NOMO-1 treated with DMSO at 0.1 percent for 48 hours (cell line): ENCODE results near the gene CNTROB.
A peak's percentile ranks its signal among the peaks of the same experiment; 100 is the strongest.
"Not testable (repeated sequence)": the region's sequence is repeated elsewhere in the genome, so short reads cannot be mapped to it uniquely, and the experiment has no call there.

ENCODE experiments used
- DNase-seq: peaks from one replicate; lab custom pipeline; 2025; ENCODE audit not compliant: unreplicated experiment; lab: John Stamatoyannopoulos, UW

CNTROB gene

GRCh38 chr17:7944326-7944725 lies 12.3 kb downstream of the CNTROB start:
- DNase-seq = no peak

- DNase-seq = no peak
Observed at GRCh38 chr17:7945651-7946050, 13.6 kb downstream of the CNTROB start.

GRCh38 chr17:7946441-7946840 lies 14.4 kb downstream of the CNTROB start:
- no peak for DNase-seq

DNA sequence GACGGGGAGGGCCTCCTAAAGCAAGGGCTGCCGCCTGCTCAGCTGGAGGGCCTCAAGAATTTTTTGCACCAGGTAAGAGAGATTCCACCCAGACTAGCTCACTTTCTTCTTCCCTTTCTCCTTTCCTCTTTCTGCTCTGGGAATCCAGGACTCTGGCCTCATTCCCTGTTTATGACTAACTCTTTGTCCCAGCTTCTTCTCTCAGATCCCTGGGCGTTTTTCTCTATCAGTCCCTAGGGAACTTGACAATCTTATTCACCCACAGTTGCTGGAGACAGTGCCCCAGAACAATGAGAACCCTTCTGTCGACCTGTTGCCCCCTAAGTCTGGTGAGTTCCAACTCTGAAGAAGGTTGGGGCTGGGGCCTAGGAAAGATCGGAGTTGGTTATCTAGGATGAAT lies 15.6 kb downstream of the CNTROB start:
- no peak for DNase-seq

DNA sequence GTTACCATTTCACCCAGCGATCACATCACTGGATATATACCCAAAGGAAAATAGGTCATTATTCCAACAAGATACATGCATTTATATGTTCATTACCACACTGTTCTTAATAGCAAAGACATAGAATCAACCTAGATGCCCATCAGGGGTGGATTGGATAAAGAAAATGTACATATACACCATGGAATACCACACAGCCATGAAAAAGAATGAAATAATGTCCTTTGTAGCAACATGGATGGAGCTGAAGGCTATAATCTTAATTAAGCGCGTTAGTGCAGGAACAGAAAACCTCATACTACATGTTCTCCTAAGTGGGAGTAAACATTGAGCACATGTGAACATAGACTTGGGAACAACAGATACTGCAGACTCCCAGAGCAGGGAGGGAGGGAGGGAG lies 18.6 kb downstream of the CNTROB start:
- DNase-seq = no peak

DNA sequence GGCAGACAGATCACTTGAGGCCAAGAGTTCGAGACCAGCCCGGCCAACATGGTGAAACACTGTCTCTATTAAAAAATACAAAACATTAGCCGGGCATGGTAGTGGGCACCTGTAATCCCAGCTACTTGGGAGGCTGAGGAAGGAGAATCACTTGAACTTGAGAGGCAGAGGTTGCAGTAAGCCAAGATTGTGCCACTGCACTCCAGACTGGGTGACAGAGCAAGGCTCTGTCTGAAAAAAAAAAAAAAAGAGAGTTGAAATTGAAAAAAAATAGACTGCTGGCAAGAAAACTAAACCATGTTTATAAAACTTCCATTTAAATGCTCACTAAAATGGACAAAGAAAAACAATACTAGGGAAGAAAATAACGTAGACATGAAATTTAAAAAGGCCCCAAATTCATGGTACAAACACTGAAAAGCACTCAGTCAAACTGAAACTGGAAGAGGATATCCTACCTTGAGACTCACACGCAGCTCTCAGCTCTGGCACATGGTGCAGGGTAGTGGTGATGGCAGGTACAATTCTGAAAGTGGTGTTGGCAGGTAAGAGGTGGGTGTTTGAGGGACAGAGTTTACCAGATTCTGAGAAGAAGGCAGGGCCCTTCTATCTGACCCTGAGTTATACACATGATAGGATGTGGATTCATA lies 19.3 kb downstream of the CNTROB start:
- DNase-seq = no peak

- not testable (repeated sequence) for DNase-seq
Observed at GRCh38 chr17:7953266-7953665, 21.3 kb downstream of the CNTROB start.

DNA sequence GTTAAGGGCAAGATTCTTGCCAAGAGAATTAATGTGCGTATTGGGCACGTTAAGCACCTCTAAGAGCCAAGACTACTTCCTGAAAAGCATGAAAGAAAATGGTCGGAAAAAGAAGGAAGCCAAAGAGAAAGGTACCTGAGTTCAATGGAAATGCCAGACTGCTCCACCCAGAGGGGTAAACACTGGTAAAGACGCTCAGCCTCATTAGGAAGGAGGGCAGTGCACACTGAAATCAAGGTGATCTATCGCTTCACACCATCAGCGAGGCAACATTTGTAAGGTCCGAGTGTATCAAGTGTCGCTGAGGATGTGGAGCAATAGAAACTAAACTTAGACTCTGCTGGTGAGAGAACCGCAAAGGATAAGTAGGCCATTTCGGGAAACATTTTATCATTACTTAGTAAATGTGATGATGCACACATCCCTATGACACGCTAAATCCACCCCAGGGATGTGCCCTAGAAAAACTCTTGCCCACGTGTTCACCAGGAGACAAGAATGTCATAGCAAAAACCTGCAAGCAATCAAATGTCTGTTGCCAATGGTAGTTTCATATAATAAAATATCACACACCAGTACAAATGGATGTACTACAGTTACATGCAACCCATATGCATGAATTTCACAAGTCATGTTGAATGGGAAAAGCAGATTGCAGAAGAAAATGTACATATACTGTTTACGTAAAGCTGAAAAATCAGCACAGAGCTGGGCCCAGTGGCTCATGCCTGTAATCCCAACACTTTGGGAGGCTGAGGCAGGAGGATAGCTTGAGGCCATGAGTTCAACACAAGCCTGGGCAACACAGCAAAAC lies 23.6 kb downstream of the CNTROB start:
- DNase-seq = peak; percentile 64

GRCh38 chr17:7956228-7956965 lies 24.4 kb downstream of the CNTROB start:
- DNase-seq = peak; percentile 29

- peak; percentile 71 for DNase-seq
Observed at GRCh38 chr17:7959503-7960253, 27.7 kb downstream of the CNTROB start.

GRCh38 chr17:7961421-7961820 lies 29.4 kb downstream of the CNTROB start:
- no peak for DNase-seq

GRCh38 chr17:7967751-7968150 lies 35.7 kb downstream of the CNTROB start:
- DNase-seq = no peak

DNA sequence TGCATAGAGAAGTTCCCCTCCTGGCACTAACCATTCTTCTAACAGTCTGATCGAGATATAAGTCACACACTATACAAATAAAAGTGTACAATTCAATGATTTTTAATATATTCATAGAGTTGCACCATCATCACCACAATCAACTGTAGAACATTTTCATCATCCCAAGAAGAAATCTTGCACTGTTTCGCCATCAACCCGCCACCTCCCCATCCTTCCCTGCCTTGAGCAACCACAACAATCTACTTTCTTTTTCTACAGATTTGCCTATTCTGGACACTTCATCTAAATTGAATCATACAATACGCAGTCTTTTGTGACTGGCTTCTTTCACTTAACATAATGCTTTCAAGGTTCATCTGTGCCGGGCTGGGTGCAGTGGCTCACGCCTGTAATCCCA lies 37.4 kb downstream of the CNTROB start:
- peak; percentile 92 for DNase-seq

- no peak for DNase-seq
Observed at GRCh38 chr17:7971651-7972050, 39.6 kb downstream of the CNTROB start.

DNA sequence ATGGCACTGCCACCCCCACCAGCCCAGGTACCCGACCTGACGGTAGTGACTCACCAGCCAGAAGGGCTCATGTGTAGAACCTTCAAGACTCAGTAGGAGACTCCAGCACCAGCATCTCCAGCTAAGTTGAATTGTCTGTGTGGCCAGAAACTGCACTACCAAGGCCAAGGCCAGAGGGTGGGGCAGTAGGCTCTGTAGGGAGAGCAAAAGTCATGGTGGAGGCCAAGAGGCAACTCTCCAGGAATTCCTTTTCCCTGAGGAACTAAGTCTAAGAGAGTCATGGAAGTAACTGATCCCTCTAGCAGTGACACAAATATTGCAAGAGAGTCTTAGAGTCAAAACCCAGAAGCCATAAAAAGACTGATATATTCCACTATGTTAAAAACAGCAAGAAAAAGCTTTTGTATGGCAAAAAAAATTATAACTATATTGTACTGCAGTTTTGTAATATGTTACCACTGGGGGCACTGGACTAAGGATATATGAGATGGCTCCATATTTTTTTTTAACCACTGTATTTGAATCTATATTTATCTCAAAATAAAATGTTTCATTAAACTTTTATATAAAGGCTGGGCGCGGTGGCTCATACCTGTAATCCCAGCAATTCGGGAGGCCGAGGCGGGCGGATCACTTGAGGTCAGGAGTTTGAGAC lies 40.3 kb downstream of the CNTROB start:
- DNase-seq = no peak

DNA sequence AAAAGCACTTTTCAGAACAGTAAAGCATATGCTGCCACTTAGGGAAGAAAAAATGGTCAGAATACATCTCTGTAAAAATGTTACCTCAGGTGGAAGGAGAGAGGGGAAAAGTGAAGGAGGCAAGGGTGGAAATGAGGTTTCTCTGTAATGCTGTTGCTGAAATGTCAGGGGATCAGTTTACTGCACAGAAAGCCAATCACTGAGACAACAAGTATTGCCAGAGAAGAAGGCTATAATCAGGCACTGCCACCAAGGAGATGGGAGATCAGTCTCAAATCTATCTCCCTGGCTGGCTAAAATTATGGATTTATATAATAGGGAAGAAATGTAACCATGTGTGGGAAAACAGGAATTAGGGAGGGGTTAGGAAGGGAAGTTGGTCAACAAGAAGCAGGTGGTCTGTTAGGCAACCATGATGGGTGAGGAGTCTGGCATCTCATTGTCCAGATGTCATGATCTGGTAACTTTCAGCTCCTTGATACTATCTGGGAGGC lies 42.7 kb downstream of the CNTROB start:
- DNase-seq = no peak

- no peak for DNase-seq
Observed at GRCh38 chr17:7977039-7977438, 45.0 kb downstream of the CNTROB start.

GRCh38 chr17:7977805-7978204 lies 45.8 kb downstream of the CNTROB start:
- DNase-seq = no peak

GRCh38 chr17:7982173-7982572 lies 50.2 kb downstream of the CNTROB start:
- DNase-seq = peak; percentile 40

GRCh38 chr17:7982666-7983065 lies 50.7 kb downstream of the CNTROB start:
- DNase-seq = peak; percentile 11
